HEK293 (cell line): ENCODE data around the gene NANS.

Experiments
- CTCF ChIA-PET: fragments of 350-600 bp; formaldehyde crosslinking; extraction: SDS; loops from one replicate; lab custom pipeline; 2021; ENCODE audit warnings: antibody characterized with exemption; lab: Yijun Ruan, JAX
- POLR2A ChIA-PET: fragments of 300-600 bp; formaldehyde crosslinking; extraction: SDS; loops from one replicate; lab custom pipeline; 2020; ENCODE audit warnings: antibody characterized with exemption, inconsistent platforms; lab: Yijun Ruan, JAX
- H3K27ac ChIP-seq: fragments of 200-500 bp; sonication (Bioruptor generic); 2 replicates; pipeline ENCODE4 v1.5.1; 2014; ENCODE audit warnings: low read depth, low read length, control low read depth, inconsistent platforms; ENCODE audit errors: extremely low read depth
- H3K36me3 ChIP-seq, 2 experiments: fragments of 200-500 bp in 1 of 2; sonication (Bioruptor generic) in 1 of 2; 1 replicate in 1 of 2; 2 replicates in 1 of 2; pipeline ENCODE4 v1.5.1; 2014 to 2017; ENCODE audit warnings: inconsistent platforms in 2 of 2, low read length in 2 of 2; ENCODE audit not compliant: control insufficient read depth in 2 of 2, insufficient read depth in 1 of 2
- H3K4me1 ChIP-seq: fragments of 200-500 bp; sonication (Bioruptor generic); 2 replicates; pipeline ENCODE4 v1.5.1; 2014; ENCODE audit warnings: mild to moderate bottlenecking, low read length, inconsistent platforms; ENCODE audit not compliant: control insufficient read depth, insufficient read depth
- H3K4me3 ChIP-seq: 2 replicates; pipeline ENCODE4 v1.5.1; 2011; ENCODE audit warnings: low read depth, mild to moderate bottlenecking, control low read depth, low read length, moderate library complexity
- H3K9me3 ChIP-seq: fragments of 200-500 bp; sonication (Bioruptor generic); 2 replicates; pipeline ENCODE4 v1.5.1; 2014; ENCODE audit warnings: low read depth, low read length, inconsistent platforms; ENCODE audit not compliant: control insufficient read depth, insufficient read depth
- MEIS1 ChIP-seq: sonication (generic); formaldehyde crosslinking; IDR thresholded peaks from 2 replicates; pipeline ENCODE4 v1.8.1; 2022; ENCODE audit warnings: missing genetic modification reagents, mild to moderate bottlenecking, borderline replicate concordance
- SCRT2 ChIP-seq: fragments of 450-650 bp; formaldehyde crosslinking; IDR thresholded peaks from 2 replicates; pipeline ENCODE4 v1.5.1; 2016; ENCODE audit warnings: missing biosample characterization, missing genetic modification characterization
- SP7 ChIP-seq: fragments of 450-650 bp; formaldehyde crosslinking; IDR thresholded peaks from 2 replicates; pipeline ENCODE4 v1.5.1; 2016; ENCODE audit warnings: missing biosample characterization, missing genetic modification characterization
- ZNF132 ChIP-seq: fragments of 450-650 bp; formaldehyde crosslinking; IDR thresholded peaks from 2 replicates; pipeline ENCODE4 v1.5.1; 2017; ENCODE audit warnings: missing biosample characterization, missing genetic modification characterization, borderline replicate concordance
- ZNF514 ChIP-seq: fragments of 450-650 bp; formaldehyde crosslinking; IDR thresholded peaks from 2 replicates; pipeline ENCODE4 v1.5.1; 2016; ENCODE audit warnings: missing biosample characterization, missing genetic modification characterization
- ZNF561 ChIP-seq: fragments of 450-650 bp; IDR thresholded peaks from 2 replicates; pipeline ENCODE4 v1.5.1; 2018; ENCODE audit warnings: missing biosample characterization, missing genetic modification characterization, borderline replicate concordance
- ZNF664 ChIP-seq: fragments of 450-650 bp; formaldehyde crosslinking; IDR thresholded peaks from 2 replicates; pipeline ENCODE4 v1.5.1; 2016; ENCODE audit warnings: missing biosample characterization, missing genetic modification characterization
- ZNF677 ChIP-seq: fragments of 450-650 bp; IDR thresholded peaks from 2 replicates; pipeline ENCODE4 v1.5.0; 2018; ENCODE audit warnings: missing biosample characterization, mild to moderate bottlenecking, missing genetic modification characterization, moderate library complexity
- ZNF776 ChIP-seq: fragments of 450-650 bp; formaldehyde crosslinking; IDR thresholded peaks from 2 replicates; pipeline ENCODE4 v1.5.0; 2017; ENCODE audit warnings: missing biosample characterization, missing genetic modification characterization, borderline replicate concordance
- TF ChIP-seq, protein P1 (sequence below): fragments of 450-650 bp; formaldehyde crosslinking; IDR thresholded peaks from 2 replicates; pipeline ENCODE4 v1.5.1; 2016; ENCODE audit warnings: missing biosample characterization, missing genetic modification characterization
- TF ChIP-seq, protein P2 (sequence below): fragments of 450-650 bp; formaldehyde crosslinking; IDR thresholded peaks from 2 replicates; pipeline ENCODE4 v1.5.1; 2017; ENCODE audit warnings: missing biosample characterization, missing genetic modification characterization
- TF ChIP-seq, protein P3 (sequence below): fragments of 450-650 bp; formaldehyde crosslinking; IDR thresholded peaks from 2 replicates; pipeline ENCODE4 v1.5.1; 2017; ENCODE audit warnings: missing biosample characterization, missing genetic modification characterization
- TF ChIP-seq, protein P4 (sequence below): fragments of 450-650 bp; formaldehyde crosslinking; IDR thresholded peaks from 2 replicates; pipeline ENCODE4 v1.5.1; 2016; ENCODE audit warnings: missing biosample characterization, missing genetic modification characterization
- TF ChIP-seq, protein P5 (sequence below): fragments of 450-650 bp; formaldehyde crosslinking; IDR thresholded peaks from 2 replicates; pipeline ENCODE4 v1.5.1; 2017; ENCODE audit warnings: missing biosample characterization, missing genetic modification characterization
- TF ChIP-seq, protein P6 (sequence below): IDR thresholded peaks from 2 replicates; pipeline ENCODE4 v1.6.1; 2011; ENCODE audit warnings: mild to moderate bottlenecking, low read depth, low read length, borderline replicate concordance
- TF ChIP-seq, protein P7 (sequence below): fragments of 450-650 bp; formaldehyde crosslinking; IDR thresholded peaks from 2 replicates; pipeline ENCODE4 v1.5.1; 2016; ENCODE audit warnings: missing biosample characterization, missing genetic modification characterization, borderline replicate concordance

The NANS gene

DNA sequence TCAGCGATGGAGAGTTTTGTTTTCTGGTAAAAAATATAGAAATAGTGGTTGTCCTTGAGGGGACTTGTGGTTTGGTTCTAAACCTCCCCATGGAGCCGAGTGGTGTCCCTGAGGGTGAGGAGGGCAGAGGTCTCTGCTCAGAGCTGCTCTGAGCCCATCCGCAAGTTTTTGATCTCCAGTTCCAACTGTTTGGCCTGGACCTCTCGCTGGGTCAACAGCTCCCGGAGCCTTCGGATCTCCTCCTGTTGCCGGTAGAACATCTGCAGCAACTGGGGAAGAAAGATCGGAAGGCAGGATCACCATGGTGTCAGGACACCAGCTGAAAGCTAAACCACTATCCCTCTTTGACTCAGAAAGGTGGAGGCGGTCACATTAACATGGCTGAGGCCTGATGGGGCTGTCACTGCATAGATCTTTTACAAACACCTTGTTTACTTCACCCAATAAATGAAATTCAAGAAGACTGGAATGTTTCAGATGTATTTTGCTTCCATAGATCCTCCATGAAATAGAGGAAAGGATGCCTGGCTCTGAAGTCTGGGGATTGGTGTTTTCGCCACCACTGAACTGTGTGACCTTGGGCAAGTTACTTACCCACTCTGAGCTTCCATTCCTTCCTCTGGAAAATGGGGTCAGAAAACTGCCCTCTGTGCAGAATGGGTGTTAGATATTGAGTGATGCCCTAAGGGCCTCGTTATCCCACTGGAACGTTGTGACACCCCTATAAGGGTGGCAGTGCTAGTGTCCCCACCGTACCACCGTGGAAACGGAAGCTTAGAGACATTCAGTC lies 68.3 kb downstream of the NANS start (continued):
- TF ChIP-seq, protein P1, sequence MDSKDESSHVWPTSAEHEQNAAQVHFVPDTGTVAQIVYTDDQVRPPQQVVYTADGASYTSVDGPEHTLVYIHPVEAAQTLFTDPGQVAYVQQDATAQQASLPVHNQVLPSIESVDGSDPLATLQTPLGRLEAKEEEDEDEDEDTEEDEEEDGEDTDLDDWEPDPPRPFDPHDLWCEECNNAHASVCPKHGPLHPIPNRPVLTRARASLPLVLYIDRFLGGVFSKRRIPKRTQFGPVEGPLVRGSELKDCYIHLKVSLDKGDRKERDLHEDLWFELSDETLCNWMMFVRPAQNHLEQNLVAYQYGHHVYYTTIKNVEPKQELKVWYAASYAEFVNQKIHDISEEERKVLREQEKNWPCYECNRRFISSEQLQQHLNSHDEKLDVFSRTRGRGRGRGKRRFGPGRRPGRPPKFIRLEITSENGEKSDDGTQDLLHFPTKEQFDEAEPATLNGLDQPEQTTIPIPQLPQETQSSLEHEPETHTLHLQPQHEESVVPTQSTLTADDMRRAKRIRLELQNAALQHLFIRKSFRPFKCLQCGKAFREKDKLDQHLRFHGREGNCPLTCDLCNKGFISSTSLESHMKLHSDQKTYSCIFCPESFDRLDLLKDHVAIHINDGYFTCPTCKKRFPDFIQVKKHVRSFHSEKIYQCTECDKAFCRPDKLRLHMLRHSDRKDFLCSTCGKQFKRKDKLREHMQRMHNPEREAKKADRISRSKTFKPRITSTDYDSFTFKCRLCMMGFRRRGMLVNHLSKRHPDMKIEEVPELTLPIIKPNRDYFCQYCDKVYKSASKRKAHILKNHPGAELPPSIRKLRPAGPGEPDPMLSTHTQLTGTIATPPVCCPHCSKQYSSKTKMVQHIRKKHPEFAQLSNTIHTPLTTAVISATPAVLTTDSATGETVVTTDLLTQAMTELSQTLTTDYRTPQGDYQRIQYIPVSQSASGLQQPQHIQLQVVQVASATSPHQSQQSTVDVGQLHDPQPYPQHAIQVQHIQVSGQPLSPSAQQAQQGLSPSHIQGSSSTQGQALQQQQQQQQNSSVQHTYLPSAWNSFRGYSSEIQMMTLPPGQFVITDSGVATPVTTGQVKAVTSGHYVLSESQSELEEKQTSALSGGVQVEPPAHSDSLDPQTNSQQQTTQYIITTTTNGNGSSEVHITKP (tag by site-specific recombination), result no peak
- TF ChIP-seq ZNF561, result no peak
- no peak for TF ChIP-seq SCRT2 (tag by site-specific recombination)
- TF ChIP-seq, protein P2, sequence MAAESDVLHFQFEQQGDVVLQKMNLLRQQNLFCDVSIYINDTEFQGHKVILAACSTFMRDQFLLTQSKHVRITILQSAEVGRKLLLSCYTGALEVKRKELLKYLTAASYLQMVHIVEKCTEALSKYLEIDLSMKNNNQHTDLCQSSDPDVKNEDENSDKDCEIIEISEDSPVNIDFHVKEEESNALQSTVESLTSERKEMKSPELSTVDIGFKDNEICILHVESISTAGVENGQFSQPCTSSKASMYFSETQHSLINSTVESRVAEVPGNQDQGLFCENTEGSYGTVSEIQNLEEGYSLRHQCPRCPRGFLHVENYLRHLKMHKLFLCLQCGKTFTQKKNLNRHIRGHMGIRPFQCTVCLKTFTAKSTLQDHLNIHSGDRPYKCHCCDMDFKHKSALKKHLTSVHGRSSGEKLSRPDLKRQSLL, result no peak
- TF ChIP-seq, protein P3, sequence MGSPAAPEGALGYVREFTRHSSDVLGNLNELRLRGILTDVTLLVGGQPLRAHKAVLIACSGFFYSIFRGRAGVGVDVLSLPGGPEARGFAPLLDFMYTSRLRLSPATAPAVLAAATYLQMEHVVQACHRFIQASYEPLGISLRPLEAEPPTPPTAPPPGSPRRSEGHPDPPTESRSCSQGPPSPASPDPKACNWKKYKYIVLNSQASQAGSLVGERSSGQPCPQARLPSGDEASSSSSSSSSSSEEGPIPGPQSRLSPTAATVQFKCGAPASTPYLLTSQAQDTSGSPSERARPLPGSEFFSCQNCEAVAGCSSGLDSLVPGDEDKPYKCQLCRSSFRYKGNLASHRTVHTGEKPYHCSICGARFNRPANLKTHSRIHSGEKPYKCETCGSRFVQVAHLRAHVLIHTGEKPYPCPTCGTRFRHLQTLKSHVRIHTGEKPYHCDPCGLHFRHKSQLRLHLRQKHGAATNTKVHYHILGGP, result no peak
- TF ChIP-seq ZNF514, result no peak
- TF ChIP-seq ZNF677, result no peak
- TF ChIP-seq ZNF664 (tag by site-specific recombination), result no peak
- TF ChIP-seq, protein P4, sequence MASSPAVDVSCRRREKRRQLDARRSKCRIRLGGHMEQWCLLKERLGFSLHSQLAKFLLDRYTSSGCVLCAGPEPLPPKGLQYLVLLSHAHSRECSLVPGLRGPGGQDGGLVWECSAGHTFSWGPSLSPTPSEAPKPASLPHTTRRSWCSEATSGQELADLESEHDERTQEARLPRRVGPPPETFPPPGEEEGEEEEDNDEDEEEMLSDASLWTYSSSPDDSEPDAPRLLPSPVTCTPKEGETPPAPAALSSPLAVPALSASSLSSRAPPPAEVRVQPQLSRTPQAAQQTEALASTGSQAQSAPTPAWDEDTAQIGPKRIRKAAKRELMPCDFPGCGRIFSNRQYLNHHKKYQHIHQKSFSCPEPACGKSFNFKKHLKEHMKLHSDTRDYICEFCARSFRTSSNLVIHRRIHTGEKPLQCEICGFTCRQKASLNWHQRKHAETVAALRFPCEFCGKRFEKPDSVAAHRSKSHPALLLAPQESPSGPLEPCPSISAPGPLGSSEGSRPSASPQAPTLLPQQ, result no peak
- TF ChIP-seq, protein P5, sequence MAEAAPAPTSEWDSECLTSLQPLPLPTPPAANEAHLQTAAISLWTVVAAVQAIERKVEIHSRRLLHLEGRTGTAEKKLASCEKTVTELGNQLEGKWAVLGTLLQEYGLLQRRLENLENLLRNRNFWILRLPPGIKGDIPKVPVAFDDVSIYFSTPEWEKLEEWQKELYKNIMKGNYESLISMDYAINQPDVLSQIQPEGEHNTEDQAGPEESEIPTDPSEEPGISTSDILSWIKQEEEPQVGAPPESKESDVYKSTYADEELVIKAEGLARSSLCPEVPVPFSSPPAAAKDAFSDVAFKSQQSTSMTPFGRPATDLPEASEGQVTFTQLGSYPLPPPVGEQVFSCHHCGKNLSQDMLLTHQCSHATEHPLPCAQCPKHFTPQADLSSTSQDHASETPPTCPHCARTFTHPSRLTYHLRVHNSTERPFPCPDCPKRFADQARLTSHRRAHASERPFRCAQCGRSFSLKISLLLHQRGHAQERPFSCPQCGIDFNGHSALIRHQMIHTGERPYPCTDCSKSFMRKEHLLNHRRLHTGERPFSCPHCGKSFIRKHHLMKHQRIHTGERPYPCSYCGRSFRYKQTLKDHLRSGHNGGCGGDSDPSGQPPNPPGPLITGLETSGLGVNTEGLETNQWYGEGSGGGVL (tag by site-specific recombination), result no peak
- TF ChIP-seq SP7 (tag by site-specific recombination), result no peak

DNA sequence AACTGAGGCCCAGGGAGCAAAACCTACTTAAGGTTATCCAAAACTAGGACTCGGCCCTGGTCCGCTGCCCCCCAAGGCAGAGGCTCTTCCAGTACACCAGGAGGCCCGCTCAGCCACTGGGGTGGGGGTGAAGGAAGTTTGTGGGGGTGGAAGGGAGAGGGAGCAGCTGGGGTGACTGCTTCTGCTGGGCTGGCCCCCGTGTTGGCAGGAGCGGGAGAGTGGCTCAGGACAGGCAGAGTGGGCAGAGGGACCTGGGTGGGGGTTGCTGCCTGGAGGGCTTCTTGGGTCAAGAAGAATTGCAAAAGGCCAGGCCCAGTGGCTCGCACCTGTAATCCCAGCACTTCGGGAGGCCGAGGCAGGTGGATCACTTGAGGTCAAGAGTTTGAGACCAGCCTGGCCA lies 70.7 kb downstream of the NANS start:
- no peaks in the 10 kb centered on the region for H3K9me3 ChIP-seq
- TF ChIP-seq MEIS1 (CRISPR knock-in tag) (no peak), ZNF132 (tag by site-specific recombination) (no peak), ZNF776 (tag by site-specific recombination) (no peak)
- TF ChIP-seq, protein P6, sequence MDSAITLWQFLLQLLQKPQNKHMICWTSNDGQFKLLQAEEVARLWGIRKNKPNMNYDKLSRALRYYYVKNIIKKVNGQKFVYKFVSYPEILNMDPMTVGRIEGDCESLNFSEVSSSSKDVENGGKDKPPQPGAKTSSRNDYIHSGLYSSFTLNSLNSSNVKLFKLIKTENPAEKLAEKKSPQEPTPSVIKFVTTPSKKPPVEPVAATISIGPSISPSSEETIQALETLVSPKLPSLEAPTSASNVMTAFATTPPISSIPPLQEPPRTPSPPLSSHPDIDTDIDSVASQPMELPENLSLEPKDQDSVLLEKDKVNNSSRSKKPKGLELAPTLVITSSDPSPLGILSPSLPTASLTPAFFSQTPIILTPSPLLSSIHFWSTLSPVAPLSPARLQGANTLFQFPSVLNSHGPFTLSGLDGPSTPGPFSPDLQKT, result no peak
- TF ChIP-seq, protein P7, sequence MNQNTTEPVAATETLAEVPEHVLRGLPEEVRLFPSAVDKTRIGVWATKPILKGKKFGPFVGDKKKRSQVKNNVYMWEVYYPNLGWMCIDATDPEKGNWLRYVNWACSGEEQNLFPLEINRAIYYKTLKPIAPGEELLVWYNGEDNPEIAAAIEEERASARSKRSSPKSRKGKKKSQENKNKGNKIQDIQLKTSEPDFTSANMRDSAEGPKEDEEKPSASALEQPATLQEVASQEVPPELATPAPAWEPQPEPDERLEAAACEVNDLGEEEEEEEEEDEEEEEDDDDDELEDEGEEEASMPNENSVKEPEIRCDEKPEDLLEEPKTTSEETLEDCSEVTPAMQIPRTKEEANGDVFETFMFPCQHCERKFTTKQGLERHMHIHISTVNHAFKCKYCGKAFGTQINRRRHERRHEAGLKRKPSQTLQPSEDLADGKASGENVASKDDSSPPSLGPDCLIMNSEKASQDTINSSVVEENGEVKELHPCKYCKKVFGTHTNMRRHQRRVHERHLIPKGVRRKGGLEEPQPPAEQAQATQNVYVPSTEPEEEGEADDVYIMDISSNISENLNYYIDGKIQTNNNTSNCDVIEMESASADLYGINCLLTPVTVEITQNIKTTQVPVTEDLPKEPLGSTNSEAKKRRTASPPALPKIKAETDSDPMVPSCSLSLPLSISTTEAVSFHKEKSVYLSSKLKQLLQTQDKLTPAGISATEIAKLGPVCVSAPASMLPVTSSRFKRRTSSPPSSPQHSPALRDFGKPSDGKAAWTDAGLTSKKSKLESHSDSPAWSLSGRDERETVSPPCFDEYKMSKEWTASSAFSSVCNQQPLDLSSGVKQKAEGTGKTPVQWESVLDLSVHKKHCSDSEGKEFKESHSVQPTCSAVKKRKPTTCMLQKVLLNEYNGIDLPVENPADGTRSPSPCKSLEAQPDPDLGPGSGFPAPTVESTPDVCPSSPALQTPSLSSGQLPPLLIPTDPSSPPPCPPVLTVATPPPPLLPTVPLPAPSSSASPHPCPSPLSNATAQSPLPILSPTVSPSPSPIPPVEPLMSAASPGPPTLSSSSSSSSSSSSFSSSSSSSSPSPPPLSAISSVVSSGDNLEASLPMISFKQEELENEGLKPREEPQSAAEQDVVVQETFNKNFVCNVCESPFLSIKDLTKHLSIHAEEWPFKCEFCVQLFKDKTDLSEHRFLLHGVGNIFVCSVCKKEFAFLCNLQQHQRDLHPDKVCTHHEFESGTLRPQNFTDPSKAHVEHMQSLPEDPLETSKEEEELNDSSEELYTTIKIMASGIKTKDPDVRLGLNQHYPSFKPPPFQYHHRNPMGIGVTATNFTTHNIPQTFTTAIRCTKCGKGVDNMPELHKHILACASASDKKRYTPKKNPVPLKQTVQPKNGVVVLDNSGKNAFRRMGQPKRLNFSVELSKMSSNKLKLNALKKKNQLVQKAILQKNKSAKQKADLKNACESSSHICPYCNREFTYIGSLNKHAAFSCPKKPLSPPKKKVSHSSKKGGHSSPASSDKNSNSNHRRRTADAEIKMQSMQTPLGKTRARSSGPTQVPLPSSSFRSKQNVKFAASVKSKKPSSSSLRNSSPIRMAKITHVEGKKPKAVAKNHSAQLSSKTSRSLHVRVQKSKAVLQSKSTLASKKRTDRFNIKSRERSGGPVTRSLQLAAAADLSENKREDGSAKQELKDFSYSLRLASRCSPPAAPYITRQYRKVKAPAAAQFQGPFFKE, result no peak
- no peak overlapping the region for H3K27ac ChIP-seq
- ChIA-PET POLR2A (no interaction called here), CTCF (no interaction called here)
- peaks cover 0 to 16% of the 10 kb centered on the region in 2 experiments; a peak in 1 of 3 replicates for H3K36me3 ChIP-seq
- no peaks in the 10 kb centered on the region for H3K4me1 ChIP-seq
- no peak overlapping the region for H3K4me3 ChIP-seq
